Heart right ventricle (tissue), 16 donors: Measurements from ENCODE around the gene PTHLH. TPM values are rescaled to one million over a fixed set of nuclear protein-coding genes. Genes with fewer than 3 reads are reported as not detected.

ENCODE experiments used
- ATAC-seq, 8 donors: fragments of 200-7000 bp; cut with Tn5 transposase; one replicate each; pipeline ENCODE4 v1.9.1; 2020; ENCODE audit warnings: mild to moderate bottlenecking in 8 of 8, moderate library complexity in 8 of 8, moderate number of reproducible peaks in 1 of 8
- DNase-seq, 2 donors: peaks; one replicate each; pipeline ENCODE4 v3.0.0-alpha.2; 2020
- H3K27ac ChIP-seq, 10 donors: fragments of 200-600 bp; sonication (generic) in 2 of 10; one replicate each; pipeline versions ENCODE4 v1.5.0 to v1.8.0; 2020 to 2022; ENCODE audit warnings: mild to moderate bottlenecking in 3 of 10
- H3K27me3 ChIP-seq, 7 donors: fragments of 200-600 bp; one replicate each; pipeline ENCODE4 v1.8.0; 2021 to 2022; ENCODE audit warnings: mild to moderate bottlenecking in 2 of 7
- H3K36me3 ChIP-seq, 9 donors: fragments of 200-600 bp; sonication (generic) in 1 of 9; one replicate each; pipeline versions ENCODE4 v1.5.0 to v1.8.0; 2020 to 2022; ENCODE audit warnings: mild to moderate bottlenecking in 2 of 9
- H3K4me1 ChIP-seq, 9 donors: fragments of 200-600 bp; sonication (generic) in 1 of 9; one replicate each; pipeline versions ENCODE4 v1.5.0 to v1.8.0; 2020 to 2022; ENCODE audit warnings: mild to moderate bottlenecking in 4 of 9
- H3K4me3 ChIP-seq, 10 donors: fragments of 200-600 bp; sonication (generic) in 2 of 10; one replicate each; pipeline versions ENCODE4 v1.5.0 to v1.8.0; 2020 to 2022; ENCODE audit warnings: mild to moderate bottlenecking in 7 of 10, moderate library complexity in 2 of 10
- H3K9me3 ChIP-seq, 11 donors: fragments of 200-600 bp in 10 of 11; sonication (generic) in 2 of 11; one replicate each; pipeline versions ENCODE4 v1.5.0 to v1.8.0; 2013 to 2022; ENCODE audit warnings: mild to moderate bottlenecking in 2 of 11, control low read depth in 1 of 11, moderate library complexity in 1 of 11
- CTCF ChIP-seq, 9 donors: fragments of 200-600 bp; sonication (generic) in 2 of 9; IDR thresholded peaks; one replicate each; pipeline versions ENCODE4 v1.5.0 to v1.8.0; 2021 to 2022; ENCODE audit warnings: antibody characterized with exemption in 9 of 9, mild to moderate bottlenecking in 5 of 9, moderate library complexity in 1 of 9
- WGBS, 2 donors: extraction: QIAGEN DNeasy Blood & Tissue Kit; methylation state at CpG; one replicate each; pipeline ENCODE4 v1.1.7; 2013; ENCODE audit warnings: inconsistent platforms in 1 of 2; 5-methylcytosine and 5-hydroxymethylcytosine counted together
- intact Hi-C, 10 donors: fragments of 100-400 bp; cut with DNase I; formaldehyde crosslinking; loops; one replicate each; pipeline versions ENCODE4 v1.11.1 to v1.14.2; 2022
- long read RNA-seq, 3 donors: library from polyadenylated mRNA; unstranded; transcript quantifications; one replicate each; pipeline ENCODE4 v2.0.0, GENCODE V29; 2020 to 2021
- polyA plus RNA-seq, 2 donors: library from polyadenylated mRNA; stranded (reverse); fragments of 200-250 nt; gene quantifications; one replicate each; pipeline ENCODE4 v1.2.3, GENCODE V29; 2013
- total RNA-seq, 10 donors: library from RNA; stranded (reverse); fragmentation: NEBNext Ultra II Directional in 3 of 10; extraction: Animal tissue kit (Norgen Biotek cat#: 25700) in 3 of 10; gene quantifications; one replicate each; pipeline versions ENCODE4 v1.2.1 to v1.2.4, GENCODE V29; 2021 to 2023
- donor health status: Arrhythmogenic right ventricular cardiomyopathy.
- donor health status: ischemic (EF 13 %, LVEDD 7.1; RV severe dilation, severe dysfunction).
- donor health status: healthy with polysubstance abuse.
- donor health status: DM: no; HTN: yes; CAD: no.
- donor health status: DM: no; HTN: no; CAD: no.
- donor health status: ischemic (EF 25% LVEDD 6.9; RV normal size, moderate dysfunction).
- donor health status: ischemic (EF 25% LVEDD 5.7; RV mildly dilated, moderate dysfunction).
- donor health status: healthy.
- donor health status: DM: yes; HTN: yes; CAD: no.
- donor health status: Ischemic cardiomyopathy.
- donor health status: ischemic (EF 35%, LVEDD 5.7; RV mildly dilated, moderate dysfunction).
- donor health status: nonischemic (EF 11% LVEDD 7.7; RV severe dilation, severe dysfunction).
- donor health status: DM: yes; HTN: yes; CAD: no.
- donor health status: PGD.
- donor health status: ischemic (EF 29% LVEDD 5.4; RV normal size, mild dysfunction).
- donor health status: nonischemic (EF 23%, LVEDD 6.1; RV moderate dilation, normal function).

Gene PTHLH
- 1 to 10 TPM in 5 of 10 donors, under 1 TPM in 3, not detected in 2; 0.21 to 9.4 (median 2.1) TPM for total RNA-seq
- polyA plus RNA-seq, result under 1 TPM; 0.43 to 0.59 TPM
- long read RNA-seq, donor 1, result 0 reads
- long read RNA-seq, donor 2, result 0 reads
- long read RNA-seq, donor 3, result 0 reads

GRCh38 chr12:27972721-27973120 is at the start of gene PTHLH:
TSS of gene PTHLH (minus strand) at chr12:27972733. CDS start at chr12:27969494, 3,239 bp downstream.
- Histone ChIP-seq H3K4me3 (no peak within 1 kb of the TSS), H3K27me3 (peaks cover 0 to 100% (median 86%) of the 10 kb centered on the region in 7 donors), H3K36me3 (no peaks in the 10 kb centered on the region), H3K9me3 (no peaks in the 10 kb centered on the region), H3K27ac (no peak within 1 kb of the TSS), H3K4me1 (peaks cover 3 to 48% (median 24%) of the 10 kb centered on the region in 9 donors)
- intact Hi-C loops, result loop anchor here in 4 of 10 donors (5.0 to 10.0 kb wide), 5 partner anchors 202 to 1032 kb away; partner anchors contain the start of gene CCDC91 (in 1 of the 4)
- 41 to 58% methylated on average over 2 of the region's 2 CpGs for WGBS, 2 donors
- TF ChIP-seq CTCF (IDR thresholded peaks at IDR 0.05), result no peak
- DNase-seq (no peak), ATAC-seq (no peak)

- intact Hi-C loops, result no loop called here
- H3K27me3 ChIP-seq, result no peaks in the 10 kb centered on the region
- no peaks in the 10 kb centered on the region for H3K4me1 ChIP-seq
- no peaks in the 10 kb centered on the region for H3K36me3 ChIP-seq
- 91% methylated on average over 4 of the region's 4 CpGs for WGBS, 2 donors
- ATAC-seq (no peak), DNase-seq (no peak)
- no peak overlapping the region for H3K27ac ChIP-seq
- no peak overlapping the region for H3K4me3 ChIP-seq
- no peak for TF ChIP-seq CTCF (IDR thresholded peaks at IDR 0.05)
- H3K9me3 ChIP-seq, result no peaks in the 10 kb centered on the region
Observed at GRCh38 chr12:28021704-28022103, 49.2 kb upstream of the PTHLH start.

GRCh38 chr12:28017873-28018255 is 45.3 kb upstream of the PTHLH start:
- TF ChIP-seq CTCF (IDR thresholded peaks at IDR 0.05), result no peak
- H3K27ac ChIP-seq, result no peak overlapping the region
- 90 to 95% methylated on average over 1 of the region's 1 CpG for WGBS, 2 donors
- no peaks in the 10 kb centered on the region for H3K36me3 ChIP-seq
- intact Hi-C loops, result no loop called here
- no peaks in the 10 kb centered on the region for H3K27me3 ChIP-seq
- H3K9me3 ChIP-seq, result no peaks in the 10 kb centered on the region
- ATAC-seq (no peak), DNase-seq (no peak)
- H3K4me1 ChIP-seq, result no peaks in the 10 kb centered on the region
- H3K4me3 ChIP-seq, result no peak overlapping the region

- no peaks in the 10 kb centered on the region for H3K36me3 ChIP-seq
- TF ChIP-seq CTCF (IDR thresholded peaks at IDR 0.05), result no peak
- 88 to 90% methylated on average over 4 of the region's 4 CpGs for WGBS, 2 donors
- H3K9me3 ChIP-seq, result no peaks in the 10 kb centered on the region
- no peak overlapping the region for H3K27ac ChIP-seq
- no peaks in the 10 kb centered on the region for H3K4me1 ChIP-seq
- intact Hi-C loops, result no loop called here
- H3K4me3 ChIP-seq, result no peak overlapping the region
- no peaks in the 10 kb centered on the region for H3K27me3 ChIP-seq
- ATAC-seq (no peak), DNase-seq (no peak)
Observed at GRCh38 chr12:28017126-28017872, 44.8 kb upstream of the PTHLH start.
